Mucosa of descending colon (tissue), 3 donors: Measurements from ENCODE around the gene ZNF716. TPM values are rescaled to one million over a fixed set of nuclear protein-coding genes. Genes with fewer than 3 reads are reported as not detected.

ENCODE experiments used
- ATAC-seq: fragments of 200-7000 bp; cut with Tn5 transposase; one replicate; pipeline ENCODE4 v1.9.1; 2020; ENCODE audit warnings: mild to moderate bottlenecking, moderate library complexity
- DNase-seq, 3 donors: peaks; one replicate each; pipeline ENCODE4 v3.0.0-alpha.2; 2020
- H3K36me3 ChIP-seq: fragments of 200-600 bp; one replicate; pipeline ENCODE4 v1.8.0; 2021; ENCODE audit warnings: low read depth, mild to moderate bottlenecking
- H3K4me1 ChIP-seq: fragments of 200-600 bp; one replicate; pipeline ENCODE4 v1.8.0; 2021; ENCODE audit warnings: low read depth, mild to moderate bottlenecking
- H3K4me3 ChIP-seq: fragments of 200-600 bp; one replicate; pipeline ENCODE4 v1.8.0; 2021; ENCODE audit warnings: mild to moderate bottlenecking
- H3K9me3 ChIP-seq: fragments of 200-600 bp; one replicate; pipeline ENCODE4 v1.8.0; 2021; ENCODE audit warnings: mild to moderate bottlenecking
- CTCF ChIP-seq: fragments of 200-600 bp; IDR thresholded peaks from one replicate; pipeline ENCODE4 v1.8.0; 2022; ENCODE audit warnings: antibody characterized with exemption, mild to moderate bottlenecking
- intact Hi-C, 2 donors: fragments of 100-400 bp; cut with DNase I in 1 of 2; cut with micrococcal nuclease in 1 of 2; formaldehyde crosslinking; loops; one replicate each; pipeline versions ENCODE4 v1.11.0 to v1.11.1; 2022; cut with DNase I, micrococcal nuclease
- total RNA-seq, 3 donors: library from RNA; stranded (reverse); fragmentation: NEBNext Ultra II Directional in 2 of 3; extraction: Animal tissue kit (Norgen Biotek cat#: 25700) in 2 of 3; gene quantifications; one replicate each; pipeline versions ENCODE4 v1.2.1 to v1.2.4, GENCODE V29; 2021 to 2023
- donor health status: DM: no; HTN: no; CAD: no; lungs with moderate emphysema.
- donor health status: DM: no; HTN: no; CAD: no.
- donor health status: DM: no; HTN: yes; CAD: no.

ZNF716 gene
- total RNA-seq, 3 donors from 2014 or later = not detected

- no peaks in the 10 kb centered on the region for H3K4me1 ChIP-seq
- H3K9me3 ChIP-seq = peaks cover 35% of the 10 kb centered on the region
- intact Hi-C loops = no loop called here
- no peaks in the 10 kb centered on the region for H3K36me3 ChIP-seq
- DNase-seq (no peak), ATAC-seq (no peak)
- H3K4me3 ChIP-seq = no peak overlapping the region
- no peak for TF ChIP-seq CTCF
Observed at GRCh38 chr7:57414852-57415251, 35.1 kb upstream of the ZNF716 start.

- no peaks in the 10 kb centered on the region for H3K4me1 ChIP-seq
- no peaks in the 10 kb centered on the region for H3K36me3 ChIP-seq
- DNase-seq (no peak), ATAC-seq (no peak)
- H3K9me3 ChIP-seq = peaks cover 35% of the 10 kb centered on the region
- no peak for TF ChIP-seq CTCF
- no peak overlapping the region for H3K4me3 ChIP-seq
- intact Hi-C loops = no loop called here
Observed at GRCh38 chr7:57415326-57415725, 34.7 kb upstream of the ZNF716 start.

GRCh38 chr7:57415730-57416129 is 34.2 kb upstream of the ZNF716 start:
- Histone ChIP-seq H3K36me3 (no peaks in the 10 kb centered on the region), H3K4me3 (no peak overlapping the region), H3K4me1 (no peaks in the 10 kb centered on the region), H3K9me3 (peaks cover 36% of the 10 kb centered on the region)
- no peak for ATAC-seq
- DNase-seq = no peak
- no peak for TF ChIP-seq CTCF
- intact Hi-C loops = no loop called here

- no peaks in the 10 kb centered on the region for H3K36me3 ChIP-seq
- DNase-seq (no peak), ATAC-seq (no peak)
- intact Hi-C loops = no loop called here
- no peaks in the 10 kb centered on the region for H3K4me1 ChIP-seq
- peaks cover 40% of the 10 kb centered on the region for H3K9me3 ChIP-seq
- TF ChIP-seq CTCF = no peak
- no peak overlapping the region for H3K4me3 ChIP-seq
Observed at GRCh38 chr7:57416601-57417358, 33.2 kb upstream of the ZNF716 start.

GRCh38 chr7:57417736-57418135 is 32.2 kb upstream of the ZNF716 start:
- peaks cover 34% of the 10 kb centered on the region for H3K9me3 ChIP-seq
- H3K4me3 ChIP-seq = no peak overlapping the region
- H3K36me3 ChIP-seq = no peaks in the 10 kb centered on the region
- intact Hi-C loops = no loop called here
- no peak for TF ChIP-seq CTCF
- DNase-seq = no peak
- no peaks in the 10 kb centered on the region for H3K4me1 ChIP-seq
- no peak for ATAC-seq

- Histone ChIP-seq H3K4me3 (no peak overlapping the region), H3K9me3 (peaks cover 56% of the 10 kb centered on the region), H3K4me1 (no peaks in the 10 kb centered on the region), H3K36me3 (no peaks in the 10 kb centered on the region)
- TF ChIP-seq CTCF = no peak
- intact Hi-C loops = no loop called here
- DNase-seq (no peak), ATAC-seq (no peak)
Observed at GRCh38 chr7:57423768-57424167, 26.2 kb upstream of the ZNF716 start.
